Fibroblast of peridontal ligament (primary cell): ENCODE data around the gene PLCL1.

Experiments used
- DNase-seq: peaks from one replicate; pipeline ENCODE4 v3.0.0-alpha.2; 2010; ENCODE audit errors: extremely low read depth

The PLCL1 gene

GRCh38 chr2:197888321-197888720 lies 83.9 kb downstream of the PLCL1 start:
- no peak for DNase-seq

GRCh38 chr2:197889041-197889440 lies 84.6 kb downstream of the PLCL1 start:
- peak; percentile 52 for DNase-seq

GRCh38 chr2:197890168-197890567 lies 85.8 kb downstream of the PLCL1 start:
- no peak for DNase-seq

- no peak for DNase-seq
Measured at GRCh38 chr2:197891897-197892442, 87.6 kb downstream of the PLCL1 start.

GRCh38 chr2:197893403-197894177 lies 89.2 kb downstream of the PLCL1 start:
- no peak for DNase-seq

- DNase-seq: no peak
Measured at GRCh38 chr2:197894751-197895274, 90.4 kb downstream of the PLCL1 start.

- no peak for DNase-seq
Measured at GRCh38 chr2:197897960-197898678, 93.7 kb downstream of the PLCL1 start.

- DNase-seq: no peak
Measured at GRCh38 chr2:197904446-197904845, 100.1 kb downstream of the PLCL1 start.

- no peak for DNase-seq
Measured at GRCh38 chr2:197908156-197908555, 103.8 kb downstream of the PLCL1 start.

GRCh38 chr2:197908990-197909776 lies 104.8 kb downstream of the PLCL1 start:
- DNase-seq: peak; percentile 88

GRCh38 chr2:197911667-197912066 lies 107.3 kb downstream of the PLCL1 start:
- no peak for DNase-seq

- no peak for DNase-seq
Measured at GRCh38 chr2:197913084-197913483, 108.7 kb downstream of the PLCL1 start.

- DNase-seq: no peak
Measured at GRCh38 chr2:197914778-197915177, 110.4 kb downstream of the PLCL1 start.

GRCh38 chr2:197915548-197916265 lies 111.3 kb downstream of the PLCL1 start:
- peak; percentile 86 for DNase-seq

- DNase-seq: no peak
Measured at GRCh38 chr2:197919487-197919886, 115.1 kb downstream of the PLCL1 start.

GRCh38 chr2:197920088-197920487 lies 115.7 kb downstream of the PLCL1 start:
- no peak for DNase-seq

- no peak for DNase-seq
Measured at GRCh38 chr2:197920592-197921201, 116.3 kb downstream of the PLCL1 start.

- DNase-seq: no peak
Measured at GRCh38 chr2:197924483-197924882, 120.1 kb downstream of the PLCL1 start.

- peak; percentile 21 for DNase-seq
Measured at GRCh38 chr2:197925204-197925603, 120.8 kb downstream of the PLCL1 start.

- no peak for DNase-seq
Measured at GRCh38 chr2:197925976-197926375, 121.6 kb downstream of the PLCL1 start.

GRCh38 chr2:197926673-197927072 lies 122.3 kb downstream of the PLCL1 start:
- no peak for DNase-seq
